ENCODE results near the gene C22orf39. TPM values are rescaled to one million over a fixed set of nuclear protein-coding genes. Genes with fewer than 3 reads are reported as not detected.

C22orf39 gene
- total RNA-seq, 1 experiment from 2014 or later = 26.5 TPM

- ChIA-PET CTCF (no interaction called here), POLR2A (no interaction called here)
- no peak overlapping the region for H3K27ac Mint-ChIP-seq
- DNase-seq (ENCODE audit: low spot score) = no peak
- no peak for ATAC-seq
- peaks cover 48% of the 10 kb centered on the region for H3K36me3 Mint-ChIP-seq
- TF ChIP-seq, protein P1, sequence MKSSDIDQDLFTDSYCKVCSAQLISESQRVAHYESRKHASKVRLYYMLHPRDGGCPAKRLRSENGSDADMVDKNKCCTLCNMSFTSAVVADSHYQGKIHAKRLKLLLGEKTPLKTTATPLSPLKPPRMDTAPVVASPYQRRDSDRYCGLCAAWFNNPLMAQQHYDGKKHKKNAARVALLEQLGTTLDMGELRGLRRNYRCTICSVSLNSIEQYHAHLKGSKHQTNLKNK (CRISPR knock-in tag; IDR thresholded peaks at IDR 0.05) = no peak
- TF ChIP-seq ATF3 (CRISPR knock-in tag; conservative IDR thresholded peaks at IDR 0.05) (no peak), NFYB (CRISPR knock-in tag; conservative IDR thresholded peaks at IDR 0.05; ENCODE audit: low read depth) (no peak), NFE2L1 (CRISPR knock-in tag; IDR thresholded peaks at IDR 0.05) (no peak), NR3C1 (CRISPR knock-in tag; conservative IDR thresholded peaks at IDR 0.05; ENCODE audit: low read depth) (no peak)
- TF ChIP-seq, protein P2, sequence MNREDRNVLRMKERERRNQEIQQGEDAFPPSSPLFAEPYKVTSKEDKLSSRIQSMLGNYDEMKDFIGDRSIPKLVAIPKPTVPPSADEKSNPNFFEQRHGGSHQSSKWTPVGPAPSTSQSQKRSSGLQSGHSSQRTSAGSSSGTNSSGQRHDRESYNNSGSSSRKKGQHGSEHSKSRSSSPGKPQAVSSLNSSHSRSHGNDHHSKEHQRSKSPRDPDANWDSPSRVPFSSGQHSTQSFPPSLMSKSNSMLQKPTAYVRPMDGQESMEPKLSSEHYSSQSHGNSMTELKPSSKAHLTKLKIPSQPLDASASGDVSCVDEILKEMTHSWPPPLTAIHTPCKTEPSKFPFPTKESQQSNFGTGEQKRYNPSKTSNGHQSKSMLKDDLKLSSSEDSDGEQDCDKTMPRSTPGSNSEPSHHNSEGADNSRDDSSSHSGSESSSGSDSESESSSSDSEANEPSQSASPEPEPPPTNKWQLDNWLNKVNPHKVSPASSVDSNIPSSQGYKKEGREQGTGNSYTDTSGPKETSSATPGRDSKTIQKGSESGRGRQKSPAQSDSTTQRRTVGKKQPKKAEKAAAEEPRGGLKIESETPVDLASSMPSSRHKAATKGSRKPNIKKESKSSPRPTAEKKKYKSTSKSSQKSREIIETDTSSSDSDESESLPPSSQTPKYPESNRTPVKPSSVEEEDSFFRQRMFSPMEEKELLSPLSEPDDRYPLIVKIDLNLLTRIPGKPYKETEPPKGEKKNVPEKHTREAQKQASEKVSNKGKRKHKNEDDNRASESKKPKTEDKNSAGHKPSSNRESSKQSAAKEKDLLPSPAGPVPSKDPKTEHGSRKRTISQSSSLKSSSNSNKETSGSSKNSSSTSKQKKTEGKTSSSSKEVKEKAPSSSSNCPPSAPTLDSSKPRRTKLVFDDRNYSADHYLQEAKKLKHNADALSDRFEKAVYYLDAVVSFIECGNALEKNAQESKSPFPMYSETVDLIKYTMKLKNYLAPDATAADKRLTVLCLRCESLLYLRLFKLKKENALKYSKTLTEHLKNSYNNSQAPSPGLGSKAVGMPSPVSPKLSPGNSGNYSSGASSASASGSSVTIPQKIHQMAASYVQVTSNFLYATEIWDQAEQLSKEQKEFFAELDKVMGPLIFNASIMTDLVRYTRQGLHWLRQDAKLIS (CRISPR knock-in tag; IDR thresholded peaks at IDR 0.05; ENCODE audit: borderline replicate concordance) = no peak
- TF ChIP-seq, protein P3, sequence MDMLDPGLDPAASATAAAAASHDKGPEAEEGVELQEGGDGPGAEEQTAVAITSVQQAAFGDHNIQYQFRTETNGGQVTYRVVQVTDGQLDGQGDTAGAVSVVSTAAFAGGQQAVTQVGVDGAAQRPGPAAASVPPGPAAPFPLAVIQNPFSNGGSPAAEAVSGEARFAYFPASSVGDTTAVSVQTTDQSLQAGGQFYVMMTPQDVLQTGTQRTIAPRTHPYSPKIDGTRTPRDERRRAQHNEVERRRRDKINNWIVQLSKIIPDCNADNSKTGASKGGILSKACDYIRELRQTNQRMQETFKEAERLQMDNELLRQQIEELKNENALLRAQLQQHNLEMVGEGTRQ (CRISPR knock-in tag; IDR thresholded peaks at IDR 0.05) = no peak
- H3K9me3 Mint-ChIP-seq = no peaks in the 10 kb centered on the region
- no peaks in the 10 kb centered on the region for H3K4me1 Mint-ChIP-seq
- no peaks in the 10 kb centered on the region for H3K27me3 Mint-ChIP-seq (ENCODE audit: low read depth)
- H3K4me3 Mint-ChIP-seq = no peak overlapping the region
These were observed 24.1 kb upstream of the C22orf39 start for GRCh38 chr22:19471572-19471971.

- Mint-ChIP-seq H3K27ac (no peak overlapping the region), H3K36me3 (peaks cover 59% of the 10 kb centered on the region), H3K4me1 (no peaks in the 10 kb centered on the region), H3K4me3 (no peak overlapping the region), H3K27me3 (ENCODE audit: low read depth) (no peaks in the 10 kb centered on the region), H3K9me3 (no peaks in the 10 kb centered on the region)
- ChIA-PET CTCF (no interaction called here), POLR2A (interaction anchor here (0.5 kb wide), 1 partner anchor 14 kb away, joined by 3 read pairs; no protein-coding TSS in a partner anchor)
- DNase-seq (ENCODE audit: low spot score) (no peak), ATAC-seq (no peak)
- TF ChIP-seq NR3C1 (CRISPR knock-in tag; conservative IDR thresholded peaks at IDR 0.05; ENCODE audit: low read depth) (no peak), CREM (CRISPR knock-in tag; IDR thresholded peaks at IDR 0.05) (no peak), ESRRA (CRISPR knock-in tag; IDR thresholded peaks at IDR 0.05; ENCODE audit: borderline replicate concordance) (no peak), ZNF423 (CRISPR knock-in tag; IDR thresholded peaks at IDR 0.05) (no peak), TCF7 (CRISPR knock-in tag; IDR thresholded peaks at IDR 0.05; ENCODE audit: low read depth) (no peak), ZBTB21 (CRISPR knock-in tag; IDR thresholded peaks at IDR 0.05; ENCODE audit: borderline replicate concordance) (no peak), EMX1 (CRISPR knock-in tag; IDR thresholded peaks at IDR 0.05) (no peak), JUN (CRISPR knock-in tag; IDR thresholded peaks at IDR 0.05) (no peak), SP1 (CRISPR knock-in tag; conservative IDR thresholded peaks at IDR 0.05) (no peak), FOXK1 (CRISPR knock-in tag; IDR thresholded peaks at IDR 0.05) (no peak), GTF2I (CRISPR knock-in tag; conservative IDR thresholded peaks at IDR 0.05) (no peak), RORB (CRISPR knock-in tag; IDR thresholded peaks at IDR 0.05) (no peak), SMAD3 (CRISPR knock-in tag; IDR thresholded peaks at IDR 0.05; ENCODE audit: borderline replicate concordance) (no peak), ETV6 (CRISPR knock-in tag; IDR thresholded peaks at IDR 0.05) (no peak)
- TF ChIP-seq, protein P4, sequence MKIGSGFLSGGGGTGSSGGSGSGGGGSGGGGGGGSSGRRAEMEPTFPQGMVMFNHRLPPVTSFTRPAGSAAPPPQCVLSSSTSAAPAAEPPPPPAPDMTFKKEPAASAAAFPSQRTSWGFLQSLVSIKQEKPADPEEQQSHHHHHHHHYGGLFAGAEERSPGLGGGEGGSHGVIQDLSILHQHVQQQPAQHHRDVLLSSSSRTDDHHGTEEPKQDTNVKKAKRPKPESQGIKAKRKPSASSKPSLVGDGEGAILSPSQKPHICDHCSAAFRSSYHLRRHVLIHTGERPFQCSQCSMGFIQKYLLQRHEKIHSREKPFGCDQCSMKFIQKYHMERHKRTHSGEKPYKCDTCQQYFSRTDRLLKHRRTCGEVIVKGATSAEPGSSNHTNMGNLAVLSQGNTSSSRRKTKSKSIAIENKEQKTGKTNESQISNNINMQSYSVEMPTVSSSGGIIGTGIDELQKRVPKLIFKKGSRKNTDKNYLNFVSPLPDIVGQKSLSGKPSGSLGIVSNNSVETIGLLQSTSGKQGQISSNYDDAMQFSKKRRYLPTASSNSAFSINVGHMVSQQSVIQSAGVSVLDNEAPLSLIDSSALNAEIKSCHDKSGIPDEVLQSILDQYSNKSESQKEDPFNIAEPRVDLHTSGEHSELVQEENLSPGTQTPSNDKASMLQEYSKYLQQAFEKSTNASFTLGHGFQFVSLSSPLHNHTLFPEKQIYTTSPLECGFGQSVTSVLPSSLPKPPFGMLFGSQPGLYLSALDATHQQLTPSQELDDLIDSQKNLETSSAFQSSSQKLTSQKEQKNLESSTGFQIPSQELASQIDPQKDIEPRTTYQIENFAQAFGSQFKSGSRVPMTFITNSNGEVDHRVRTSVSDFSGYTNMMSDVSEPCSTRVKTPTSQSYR (CRISPR knock-in tag; IDR thresholded peaks at IDR 0.05) = no peak
These were observed 22.5 kb upstream of the C22orf39 start for GRCh38 chr22:19470010-19470409.
